ENCODE data around the gene OR2T8. TPM values are rescaled to one million over a fixed set of nuclear protein-coding genes. Genes with fewer than 3 reads are reported as not detected.

Gene OR2T8
- total RNA-seq, 1 experiment from 2014 or later: not detected

GRCh38 chr1:247942624-247943023 is 22.6 kb downstream of the OR2T8 start (continued):
- no peak for TF ChIP-seq ZSCAN18 (CRISPR knock-in tag; IDR thresholded peaks at IDR 0.05)
- no peak for TF ChIP-seq MLX (CRISPR knock-in tag; IDR thresholded peaks at IDR 0.05)
- TF ChIP-seq ZMAT4 (CRISPR knock-in tag; IDR thresholded peaks at IDR 0.05): no peak
- no peak for TF ChIP-seq KAT7 (CRISPR knock-in tag; IDR thresholded peaks at IDR 0.05; ENCODE audit: borderline replicate concordance)
- no peak for TF ChIP-seq ZNF396 (CRISPR knock-in tag; IDR thresholded peaks at IDR 0.05; ENCODE audit: borderline replicate concordance)
- TF ChIP-seq SMAD4 (CRISPR knock-in tag; IDR thresholded peaks at IDR 0.05): no peak
- TF ChIP-seq, protein P1, sequence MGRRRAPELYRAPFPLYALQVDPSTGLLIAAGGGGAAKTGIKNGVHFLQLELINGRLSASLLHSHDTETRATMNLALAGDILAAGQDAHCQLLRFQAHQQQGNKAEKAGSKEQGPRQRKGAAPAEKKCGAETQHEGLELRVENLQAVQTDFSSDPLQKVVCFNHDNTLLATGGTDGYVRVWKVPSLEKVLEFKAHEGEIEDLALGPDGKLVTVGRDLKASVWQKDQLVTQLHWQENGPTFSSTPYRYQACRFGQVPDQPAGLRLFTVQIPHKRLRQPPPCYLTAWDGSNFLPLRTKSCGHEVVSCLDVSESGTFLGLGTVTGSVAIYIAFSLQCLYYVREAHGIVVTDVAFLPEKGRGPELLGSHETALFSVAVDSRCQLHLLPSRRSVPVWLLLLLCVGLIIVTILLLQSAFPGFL (CRISPR knock-in tag; IDR thresholded peaks at IDR 0.05; ENCODE audit: borderline replicate concordance): no peak
- TF ChIP-seq CBFB (CRISPR knock-in tag; IDR thresholded peaks at IDR 0.05; ENCODE audit: low read depth): no peak
- TF ChIP-seq ZNF232 (CRISPR knock-in tag; IDR thresholded peaks at IDR 0.05): no peak
- TF ChIP-seq FOXP4 (CRISPR knock-in tag; IDR thresholded peaks at IDR 0.05): no peak

GRCh38 chr1:247948558-247948957 is 28.5 kb downstream of the OR2T8 start, which contains the start of gene OR2L8:
Gene OR2L8, plus strand, starts transcription at chr1:247948858. Its CDS starts 0 bp downstream, at chr1:247948858.
- Mint-ChIP-seq H3K9me3 (peaks cover 82% of the 10 kb centered on the region), H3K4me3 (no peak within 1 kb of the TSS), H3K27me3 (ENCODE audit: low read depth) (peaks cover 8% of the 10 kb centered on the region), H3K27ac (no peak within 1 kb of the TSS), H3K36me3 (peaks cover 67% of the 10 kb centered on the region), H3K4me1 (no peaks in the 10 kb centered on the region)
- no peak for ATAC-seq
- no peak for DNase-seq (ENCODE audit: low spot score)
- ChIA-PET CTCF (no interaction called here), POLR2A (no interaction called here)
- TF ChIP-seq RELA (CRISPR knock-in tag; IDR thresholded peaks at IDR 0.05; ENCODE audit: borderline replicate concordance) (no peak), SMAD4 (CRISPR knock-in tag; IDR thresholded peaks at IDR 0.05) (no peak), PRDM15 (CRISPR knock-in tag; IDR thresholded peaks at IDR 0.05) (no peak), GRHL2 (CRISPR knock-in tag; IDR thresholded peaks at IDR 0.05; ENCODE audit: insufficient replicate concordance, severe bottlenecking) (no peak), GTF2I (CRISPR knock-in tag; conservative IDR thresholded peaks at IDR 0.05) (no peak), IRF2 (CRISPR knock-in tag; IDR thresholded peaks at IDR 0.05; ENCODE audit: borderline replicate concordance, low read depth) (no peak)

Measured in WTC11 (cell line).